Esophagus muscularis mucosa (tissue), 4 donors: ENCODE results near the gene CEMIP2. TPM values are rescaled to one million over a fixed set of nuclear protein-coding genes. Genes with fewer than 3 reads are reported as not detected.

Source experiments
- DNase-seq: peaks from one replicate; pipeline ENCODE4 v3.0.0-alpha.2; 2017; ENCODE audit errors: extremely low spot score
- H3K27ac ChIP-seq, 4 donors: fragments of 200-600 bp; sonication (generic); replicated peaks in 1 of 4; 1 replicate in 3 of 4; 2 replicates in 1 of 4; pipeline ENCODE4 v1.5.1; 2016 to 2019; ENCODE audit warnings: mild to moderate bottlenecking in 1 of 4
- H3K27me3 ChIP-seq, 4 donors: fragments of 200-600 bp; sonication (generic); one replicate each; pipeline versions ENCODE4 v1.5.1 to v1.6.0; 2016 to 2019
- H3K36me3 ChIP-seq, 4 donors: fragments of 200-600 bp; sonication (generic); one replicate each; pipeline ENCODE4 v1.5.1; 2016 to 2019
- H3K4me1 ChIP-seq, 4 donors: fragments of 200-600 bp; sonication (generic); one replicate each; pipeline ENCODE4 v1.5.1; 2016 to 2019
- H3K4me3 ChIP-seq, 4 donors: fragments of 200-600 bp; sonication (generic); 1 replicate in 2 of 4; 2 replicates in 2 of 4; pipeline ENCODE4 v1.5.1; 2016 to 2019; ENCODE audit warnings: mild to moderate bottlenecking in 4 of 4, moderate library complexity in 1 of 4
- H3K9me3 ChIP-seq, 4 donors: fragments of 200-600 bp; sonication (generic); 1 replicate in 3 of 4; 2 replicates in 1 of 4; pipeline ENCODE4 v1.5.1; 2016 to 2019
- CTCF ChIP-seq, 3 experiments: fragments of 200-600 bp in 2 of 3; fragments of 450-650 bp in 1 of 3; sonication (generic) in 2 of 3; IDR thresholded peaks; one replicate each; pipeline ENCODE4 v1.5.1; 2017 to 2019; ENCODE audit warnings: antibody characterized with exemption in 3 of 3, mild to moderate bottlenecking in 2 of 3, moderate library complexity in 1 of 3
- EP300 ChIP-seq: sonication (generic); formaldehyde crosslinking; IDR thresholded peaks from one replicate; pipeline ENCODE4 v1.6.1; 2017; ENCODE audit warnings: antibody characterized with exemption
- POLR2A ChIP-seq: fragments of 450-650 bp; IDR thresholded peaks from one replicate; pipeline ENCODE4 v1.6.1; 2017; ENCODE audit warnings: antibody characterized with exemption, moderate library complexity, mild to moderate bottlenecking, low read depth
- POLR2AphosphoS5 ChIP-seq, 2 donors: sonication (generic); formaldehyde crosslinking; IDR thresholded peaks; one replicate each; pipeline ENCODE4 v1.6.1; 2017; ENCODE audit warnings: antibody characterized with exemption in 2 of 2
- WGBS: methylation state at CpG from one replicate; pipeline ENCODE4 v1.1.5; 2018; 5-methylcytosine and 5-hydroxymethylcytosine counted together
- intact Hi-C: fragments of 100-400 bp; cut with DNase I; formaldehyde crosslinking; loops from one replicate; pipeline ENCODE4 v1.15.1; 2023
- total RNA-seq, 4 donors: library from RNA; depleted of rRNA; stranded (reverse); fragments of >200 nt; gene quantifications; one replicate each; pipeline versions ENCODE4 v1.1.0 to v1.2.1, GENCODE V29; 2016

The CEMIP2 gene
- total RNA-seq, 4 donors from 2014 or later = 18.5 to 144 (median 26.8) TPM

GRCh38 chr9:71797266-71797665, 29.0 kb upstream of the CEMIP2 start:
- H3K4me3 ChIP-seq = no peak overlapping the region
- no peak for TF ChIP-seq POLR2AphosphoS5 (IDR thresholded peaks at IDR 0.05)
- TF ChIP-seq CTCF (IDR thresholded peaks at IDR 0.05) = no peak
- no peak for TF ChIP-seq EP300
- TF ChIP-seq POLR2A = no peak
- DNase-seq = no peak
- no peaks in the 10 kb centered on the region for H3K36me3 ChIP-seq
- intact Hi-C loops = no loop called here
- 53% methylated on average over 1 of the region's 1 CpG for WGBS
- H3K27ac ChIP-seq = no peak overlapping the region
- no peaks in the 10 kb centered on the region for H3K9me3 ChIP-seq
- H3K27me3 ChIP-seq = no peaks in the 10 kb centered on the region
- H3K4me1 ChIP-seq = no peaks in the 10 kb centered on the region

- DNase-seq = no peak
- Histone ChIP-seq H3K4me1 (no peaks in the 10 kb centered on the region), H3K4me3 (no peak overlapping the region), H3K27ac (no peak overlapping the region), H3K27me3 (no peaks in the 10 kb centered on the region), H3K9me3 (no peaks in the 10 kb centered on the region), H3K36me3 (no peaks in the 10 kb centered on the region)
- TF ChIP-seq POLR2A (no peak), EP300 (no peak), POLR2AphosphoS5 (IDR thresholded peaks at IDR 0.05) (no peak), CTCF (IDR thresholded peaks at IDR 0.05) (no peak)
- intact Hi-C loops = no loop called here
- WGBS = 73% methylated on average over 2 of the region's 2 CpGs
These were observed 27.9 kb upstream of the CEMIP2 start for GRCh38 chr9:71796100-71796767.

GRCh38 chr9:71795097-71795813, 26.9 kb upstream of the CEMIP2 start:
- TF ChIP-seq POLR2AphosphoS5 (IDR thresholded peaks at IDR 0.05) = no peak
- no peaks in the 10 kb centered on the region for H3K27me3 ChIP-seq
- H3K36me3 ChIP-seq = no peaks in the 10 kb centered on the region
- no peaks in the 10 kb centered on the region for H3K4me1 ChIP-seq
- H3K4me3 ChIP-seq = no peak overlapping the region
- intact Hi-C loops = no loop called here
- no peak overlapping the region for H3K27ac ChIP-seq
- 81% methylated on average over 7 of the region's 7 CpGs for WGBS
- H3K9me3 ChIP-seq = no peaks in the 10 kb centered on the region
- no peak for DNase-seq

GRCh38 chr9:71793386-71794105, 25.2 kb upstream of the CEMIP2 start:
- no peak overlapping the region for H3K27ac ChIP-seq
- WGBS = 91% methylated on average over 2 of the region's 2 CpGs
- DNase-seq = no peak
- H3K9me3 ChIP-seq = no peaks in the 10 kb centered on the region
- no peaks in the 10 kb centered on the region for H3K36me3 ChIP-seq
- H3K4me3 ChIP-seq = no peak overlapping the region
- no peak for TF ChIP-seq CTCF (IDR thresholded peaks at IDR 0.05)
- TF ChIP-seq POLR2A = no peak
- no peak for TF ChIP-seq POLR2AphosphoS5 (IDR thresholded peaks at IDR 0.05)
- TF ChIP-seq EP300 = no peak
- H3K27me3 ChIP-seq = no peaks in the 10 kb centered on the region
- intact Hi-C loops = no loop called here
- no peaks in the 10 kb centered on the region for H3K4me1 ChIP-seq

- 72% methylated on average over 4 of the region's 4 CpGs for WGBS
- no peaks in the 10 kb centered on the region for H3K9me3 ChIP-seq
- H3K36me3 ChIP-seq = no peaks in the 10 kb centered on the region
- no peak overlapping the region for H3K4me3 ChIP-seq
- no peak for DNase-seq
- H3K27me3 ChIP-seq = no peaks in the 10 kb centered on the region
- H3K27ac ChIP-seq = no peak overlapping the region
- H3K4me1 ChIP-seq = no peaks in the 10 kb centered on the region
- TF ChIP-seq EP300 = no peak
- no peak for TF ChIP-seq CTCF (IDR thresholded peaks at IDR 0.05)
- no peak for TF ChIP-seq POLR2AphosphoS5 (IDR thresholded peaks at IDR 0.05)
- TF ChIP-seq POLR2A = no peak
- intact Hi-C loops = no loop called here
These were observed 23.6 kb upstream of the CEMIP2 start for GRCh38 chr9:71791875-71792274.
